Stimulated activated CD8-positive, alpha-beta memory T cell treated with anti-CD3 and anti-CD28 coated beads, Interleukin-12 subunit alpha, Interleukin-12 subunit beta, amount 100 ng/mL, for 24 hours (primary cell): Measurements from ENCODE around the gene SNCA.

Experiments used
- DNase-seq: peaks from one replicate; pipeline ENCODE4 v3.0.0-alpha.2; 2020; ENCODE audit errors: extremely low read depth

SNCA gene

DNA sequence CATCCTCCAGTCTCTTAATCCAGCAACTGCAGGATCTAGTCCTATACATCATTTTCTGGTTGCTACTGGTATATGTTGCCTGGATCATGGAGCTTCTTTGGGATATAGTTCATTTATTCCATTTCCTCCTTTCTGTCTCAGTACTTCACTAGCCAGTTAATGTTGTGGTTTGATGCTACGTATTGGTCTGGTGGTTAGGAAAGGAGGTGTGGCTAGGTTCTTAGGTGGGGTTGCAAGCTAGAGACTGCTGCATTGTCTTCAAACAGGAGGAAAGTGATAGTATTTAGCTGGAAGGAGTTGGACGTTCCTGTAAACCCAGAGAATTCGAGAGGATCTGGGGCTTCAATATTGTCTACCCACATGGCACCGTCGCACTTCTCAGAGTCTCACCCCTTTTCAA, 129.5 kb downstream of the SNCA start:
- no peak for DNase-seq

DNA sequence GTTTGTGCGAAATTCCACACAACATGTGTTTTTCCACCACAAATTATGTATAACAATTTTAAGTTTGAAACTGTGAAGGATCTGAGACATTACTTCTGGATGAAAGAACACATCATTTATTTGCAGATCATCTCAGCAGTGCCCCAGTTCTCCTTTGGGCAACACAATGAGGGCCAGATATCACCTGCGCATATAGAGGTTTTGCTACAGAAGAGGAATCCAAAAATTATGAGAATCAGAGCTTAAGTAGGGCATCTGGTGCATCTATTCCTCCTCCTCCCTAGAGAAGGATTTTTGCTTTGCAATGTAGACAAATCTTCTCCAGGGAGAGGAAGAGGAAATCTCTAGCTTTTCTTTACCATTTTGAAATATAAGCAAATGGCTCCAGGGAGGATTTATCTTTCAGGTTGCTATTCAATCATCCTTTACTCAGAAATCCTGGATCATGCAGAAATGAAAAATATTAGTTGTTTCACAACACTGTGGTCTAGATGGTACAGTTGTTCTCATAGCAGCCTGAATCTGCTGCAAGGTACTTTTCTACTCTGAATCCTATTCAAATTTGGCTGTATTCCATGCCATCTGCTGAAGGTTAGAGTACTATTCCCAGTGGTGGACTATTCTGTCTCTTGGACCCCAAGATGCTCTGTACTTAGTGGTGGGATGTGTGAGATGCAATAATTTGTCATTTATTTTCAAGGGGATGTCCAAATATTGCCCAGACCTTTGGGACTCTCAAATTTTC, 132.1 kb downstream of the SNCA start:
- no peak for DNase-seq

GRCh38 chr4:89703829-89704590, 133.0 kb downstream of the SNCA start:
- no peak for DNase-seq

DNA sequence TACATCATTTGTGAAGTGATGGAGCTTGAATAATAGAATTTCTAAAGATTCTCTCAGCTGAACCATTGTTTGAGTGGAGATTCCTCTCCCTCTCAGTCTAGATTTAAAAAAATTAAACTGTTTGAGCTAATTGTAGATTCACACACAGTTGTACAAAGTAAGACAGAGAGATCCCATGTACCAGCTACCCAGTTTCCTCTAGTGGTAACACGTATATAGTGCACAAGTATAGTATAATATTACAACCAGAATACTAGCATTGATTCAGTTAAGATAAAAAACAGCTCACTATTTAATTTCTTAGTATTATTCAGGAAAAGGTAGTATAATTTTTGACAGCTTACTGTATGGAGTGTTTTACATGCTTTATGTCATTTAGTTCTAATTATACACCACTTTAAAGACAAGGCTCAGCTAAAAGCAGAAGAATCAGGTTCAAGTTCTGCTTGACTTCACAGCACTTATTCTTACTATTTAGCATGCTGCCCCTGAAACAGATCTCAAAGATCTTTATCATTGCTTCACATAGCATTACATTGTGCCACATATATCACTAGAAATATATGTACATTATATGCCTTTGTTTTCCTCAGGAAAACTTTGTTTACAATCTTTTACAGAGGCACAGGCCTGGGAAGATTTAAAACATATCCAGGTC, 136.1 kb downstream of the SNCA start:
- no peak for DNase-seq

DNA sequence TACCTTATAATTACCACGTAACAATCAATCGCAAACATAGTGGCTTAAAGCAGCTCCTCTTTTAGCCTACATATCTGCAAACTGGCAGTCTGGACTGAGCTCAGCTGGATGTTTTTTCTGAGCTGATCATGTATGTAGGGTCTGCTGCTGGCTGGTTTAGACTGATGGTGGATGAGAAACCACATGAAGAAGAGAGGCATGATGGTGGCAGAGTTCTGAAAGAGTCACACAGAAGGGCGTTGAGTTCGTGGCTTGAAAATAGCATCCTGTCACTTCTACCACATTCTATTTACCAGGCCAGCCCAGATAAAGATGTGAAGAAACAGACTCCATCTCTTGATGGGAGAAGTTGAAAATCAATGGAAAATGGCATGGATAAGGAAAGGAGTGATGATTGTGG, 151.3 kb downstream of the SNCA start:
- no peak for DNase-seq

- DNase-seq: no peak
These were observed 151.7 kb downstream of the SNCA start for GRCh38 chr4:89685277-89685676.

- no peak for DNase-seq
These were observed 152.4 kb downstream of the SNCA start for GRCh38 chr4:89684536-89684935.

GRCh38 chr4:89682808-89683207, 154.2 kb downstream of the SNCA start:
- DNase-seq: no peak

GRCh38 chr4:89681671-89682070, 155.3 kb downstream of the SNCA start:
- no peak for DNase-seq

DNA sequence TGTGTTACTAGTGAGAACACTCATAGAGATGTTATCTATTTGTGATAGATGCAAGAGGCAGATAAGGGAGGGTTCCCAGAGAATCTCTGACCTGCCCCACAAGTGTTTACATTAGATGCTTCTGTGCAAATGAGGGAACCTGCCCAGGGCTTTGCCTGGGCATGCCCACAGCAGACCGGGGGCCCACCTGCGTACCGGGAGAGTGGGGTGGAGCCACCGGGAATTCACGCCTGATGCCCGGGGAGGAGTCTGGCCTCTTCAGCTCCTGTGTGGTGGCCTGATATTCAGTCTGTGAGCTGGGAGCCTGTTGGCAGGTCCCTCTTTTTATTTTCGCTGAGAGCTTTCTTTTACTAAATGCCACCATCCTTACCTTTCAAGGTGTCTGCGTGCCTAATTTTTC, 155.7 kb downstream of the SNCA start:
- DNase-seq: no peak

DNA sequence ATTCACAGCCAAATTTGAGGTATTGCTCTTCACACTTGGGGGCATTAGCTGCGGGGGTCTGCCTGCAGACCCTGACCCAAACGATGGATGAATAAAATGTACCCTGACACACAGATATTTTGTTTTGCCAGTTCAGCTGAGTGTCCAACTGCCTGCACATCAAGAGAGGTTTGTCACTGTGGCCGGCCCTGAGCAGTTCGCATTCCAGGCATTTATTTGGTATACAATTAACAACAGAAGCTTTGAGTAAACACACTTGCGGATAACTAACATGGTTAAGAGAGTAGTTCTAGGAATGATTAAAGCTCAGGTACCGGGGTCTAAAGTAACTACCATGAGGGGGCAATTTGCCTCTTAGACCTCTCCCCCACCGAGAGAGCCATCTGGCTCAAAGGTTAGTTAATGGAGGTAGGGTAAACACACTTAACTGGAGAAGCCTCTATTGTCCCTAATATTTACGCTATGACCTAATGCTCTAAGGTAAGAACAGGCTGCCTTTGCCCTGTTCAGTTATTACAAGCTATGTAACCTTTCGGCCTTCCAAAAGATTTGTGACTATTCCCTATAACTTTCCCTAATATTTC, 162.0 kb downstream of the SNCA start:
- no peak for DNase-seq
